HepG2 (cell line): Measurements from ENCODE around the gene GATAD2B. TPM values are rescaled to one million over a fixed set of nuclear protein-coding genes. Genes with fewer than 3 reads are reported as not detected.

Source experiments
- ASH2L ChIP-seq: fragments of 300-600, 200-600 bp; sonication (generic); IDR thresholded peaks from 2 replicates; pipeline ENCODE4 v1.7.0; 2017; ENCODE audit warnings: low read depth, mild to moderate bottlenecking, moderate library complexity, mixed read lengths, low read length; ENCODE audit not compliant: insufficient read length
- CHCHD3 ChIP-seq: sonication (generic); formaldehyde crosslinking; IDR thresholded peaks from 2 replicates; pipeline ENCODE4 v1.8.0; 2022; ENCODE audit warnings: mild to moderate bottlenecking, missing genetic modification reagents, moderate library complexity
- DPF2 ChIP-seq: sonication (generic); formaldehyde crosslinking; IDR thresholded peaks from 2 replicates; pipeline ENCODE4 v1.4.0; 2020; ENCODE audit warnings: mild to moderate bottlenecking, low read depth, missing genetic modification reagents, borderline replicate concordance
- FOXA1 ChIP-seq, 2 experiments: fragments of 450-650 bp in 1 of 2; sonication (generic) in 1 of 2; formaldehyde crosslinking in 1 of 2; IDR thresholded peaks; 2 replicates each; pipeline versions ENCODE4 v1.4.0 to v1.6.1; 2016 to 2020; ENCODE audit warnings: missing genetic modification reagents in 1 of 2
- HMG20B ChIP-seq: conservative IDR thresholded peaks from 2 replicates; pipeline ENCODE4 v1.6.1; 2016; ENCODE audit warnings: missing genetic modification reagents, missing compliant biosample characterization
- KDM3A ChIP-seq: IDR thresholded peaks from 2 replicates; pipeline ENCODE4 v1.6.1; 2018; ENCODE audit warnings: low read depth, missing compliant biosample characterization
- MIXL1 ChIP-seq: IDR thresholded peaks from 2 replicates; pipeline ENCODE4 v1.6.1; 2016
- MXD4 ChIP-seq: IDR thresholded peaks from 2 replicates; pipeline ENCODE4 v1.6.1; 2016; ENCODE audit warnings: mild to moderate bottlenecking, missing biosample characterization, missing genetic modification reagents
- NFKBIZ ChIP-seq: IDR thresholded peaks from 2 replicates; pipeline ENCODE4 v1.6.1; 2018; ENCODE audit warnings: missing genetic modification reagents, missing compliant biosample characterization
- SIX4 ChIP-seq: sonication (generic); formaldehyde crosslinking; IDR thresholded peaks from 2 replicates; pipeline ENCODE4 v1.4.0; 2020; ENCODE audit warnings: missing genetic modification reagents
- SP1 ChIP-seq, 2 experiments: fragments of 450-650 bp in 1 of 2; sonication (generic) in 1 of 2; formaldehyde crosslinking in 1 of 2; IDR thresholded peaks; 2 replicates each; pipeline versions ENCODE4 v1.4.0 to v1.6.1; 2016 to 2020; ENCODE audit warnings: missing genetic modification reagents in 1 of 2
- XRCC5 ChIP-seq: fragments of 200-400 bp; formaldehyde crosslinking; optimal IDR thresholded peaks from 2 replicates; pipeline ENCODE3; 2017; ENCODE audit warnings: mild to moderate bottlenecking, low read length
- ZNF101 ChIP-seq: sonication (generic); formaldehyde crosslinking; IDR thresholded peaks from 2 replicates; pipeline ENCODE4 v1.4.0; 2020; ENCODE audit warnings: mild to moderate bottlenecking, low read depth, missing genetic modification reagents, borderline replicate concordance
- ZNF766 ChIP-seq: sonication (generic); formaldehyde crosslinking; IDR thresholded peaks from 2 replicates; pipeline ENCODE4 v1.5.0; 2020; ENCODE audit warnings: missing genetic modification reagents, borderline replicate concordance
- polyA plus RNA-seq, 8 experiments: library from polyadenylated mRNA; depleted of rRNA in 3 of 8; stranded (reverse) in 7 of 8; unstranded in 1 of 8; fragments of >200 nt; fragmentation: Illumina TruSeq in 4 of 8; extraction: Trizol in 4 of 8; gene quantifications; 2 replicates each; pipeline versions ENCODE4 v1.2.1 to v1.2.3, GENCODE V29; 2011 to 2016; ENCODE audit warnings: low read depth in 4 of 8, missing spikeins in 1 of 8, mixed read lengths in 1 of 8; ENCODE audit not compliant: insufficient read depth in 1 of 8
- total RNA-seq, 5 experiments: library from RNA; depleted of rRNA; stranded (reverse); fragments of >200 nt; fragmentation: Illumina TruSeq; extraction: Trizol; gene quantifications; 2 replicates each; pipeline ENCODE4 v1.2.3, GENCODE V29; 2016; ENCODE audit warnings: low read depth in 1 of 5
- TF ChIP-seq, protein P1 (sequence below): sonication (generic); formaldehyde crosslinking; conservative IDR thresholded peaks from 2 replicates; pipeline ENCODE4 v1.8.0; 2022; ENCODE audit warnings: low read depth, missing genetic modification reagents
- TF ChIP-seq, protein P2 (sequence below): sonication (generic); formaldehyde crosslinking; conservative IDR thresholded peaks from 2 replicates; pipeline ENCODE4 v1.8.1; 2023; ENCODE audit warnings: missing genetic modification reagents
- TF ChIP-seq, protein P3 (sequence below): IDR thresholded peaks from 2 replicates; pipeline ENCODE4 v1.6.1; 2016; ENCODE audit warnings: low read depth

Gene GATAD2B
- total and polyA plus RNA-seq, 2 of the 13 experiments (the other 11 are each of a cell fraction or from before 2014, with no cell fraction given) = 3.2 to 5.2 TPM

DNA sequence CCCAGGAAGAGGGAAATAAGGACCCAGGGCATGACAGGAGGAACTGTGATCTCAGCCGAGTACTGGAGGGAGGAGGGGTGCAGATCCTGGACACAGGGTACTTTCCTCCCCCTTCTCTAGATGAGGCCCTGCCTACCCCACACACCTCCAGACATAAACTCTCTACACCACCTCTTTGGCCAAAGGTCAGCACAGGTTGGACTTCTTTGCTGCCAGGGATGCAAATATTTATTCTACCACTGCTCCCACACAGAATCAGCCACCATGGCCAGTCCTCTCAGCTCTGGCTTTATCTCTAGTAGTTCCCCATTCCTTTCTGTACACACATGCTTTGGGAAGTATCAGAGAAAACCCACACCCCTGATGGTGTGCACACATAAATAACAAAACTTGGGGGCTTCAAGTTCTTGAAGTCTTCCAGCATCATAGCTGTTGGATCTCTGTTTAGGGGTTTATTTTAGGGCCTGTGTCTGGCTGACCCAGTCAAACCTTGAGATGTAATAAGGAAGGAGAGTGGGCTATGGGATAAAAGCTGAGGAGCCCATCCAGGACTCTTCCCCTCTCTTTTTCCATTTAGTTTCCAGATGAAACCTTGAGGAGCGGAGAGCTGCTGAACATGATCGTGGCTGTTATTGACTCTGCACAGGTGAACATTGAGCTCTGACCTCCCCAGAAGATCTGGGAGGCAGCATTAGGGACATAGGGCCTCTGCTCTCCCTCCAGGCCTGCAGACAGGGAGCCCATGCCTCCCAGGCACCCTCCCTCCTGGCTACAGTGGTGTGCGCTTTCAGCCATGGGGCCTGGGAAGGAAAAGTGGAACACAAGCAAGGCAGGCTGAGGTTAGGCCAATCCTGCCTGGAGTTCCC is 154.2 kb downstream of the GATAD2B start (continued):
- TF ChIP-seq ZNF766 (peak; percentile 22; the same call in 1 of the 2 replicates), CHCHD3 (CRISPR knock-in tag) (no peak), SP1 (IDR thresholded peaks at IDR 0.05) (no peak), SP1 (CRISPR knock-in tag; IDR thresholded peaks at IDR 0.05) (0 out of 2 replicates have a peak, but pooled peaks have one; percentile 3), ZNF101 (CRISPR knock-in tag) (no peak), NFKBIZ (no peak), XRCC5 (peak; percentile 31), MIXL1 (CRISPR knock-in tag) (no peak; the same call in 1 of the 2 replicates), MXD4 (CRISPR knock-in tag) (peak; percentile 29; the same call in 1 of the 2 replicates), ASH2L (peak; percentile 76), HMG20B (CRISPR knock-in tag) (0 out of 2 replicates have a peak, but pooled peaks have one; percentile 30), KDM3A (CRISPR knock-in tag) (no peak), FOXA1 (IDR thresholded peaks at IDR 0.05) (no peak), FOXA1 (CRISPR knock-in tag; IDR thresholded peaks at IDR 0.05) (peak; percentile 65), SIX4 (0 out of 2 replicates have a peak, but pooled peaks have one; percentile 12), DPF2 (CRISPR knock-in tag) (peak; percentile 75; the same call in 1 of the 2 replicates)
- TF ChIP-seq, protein P1, sequence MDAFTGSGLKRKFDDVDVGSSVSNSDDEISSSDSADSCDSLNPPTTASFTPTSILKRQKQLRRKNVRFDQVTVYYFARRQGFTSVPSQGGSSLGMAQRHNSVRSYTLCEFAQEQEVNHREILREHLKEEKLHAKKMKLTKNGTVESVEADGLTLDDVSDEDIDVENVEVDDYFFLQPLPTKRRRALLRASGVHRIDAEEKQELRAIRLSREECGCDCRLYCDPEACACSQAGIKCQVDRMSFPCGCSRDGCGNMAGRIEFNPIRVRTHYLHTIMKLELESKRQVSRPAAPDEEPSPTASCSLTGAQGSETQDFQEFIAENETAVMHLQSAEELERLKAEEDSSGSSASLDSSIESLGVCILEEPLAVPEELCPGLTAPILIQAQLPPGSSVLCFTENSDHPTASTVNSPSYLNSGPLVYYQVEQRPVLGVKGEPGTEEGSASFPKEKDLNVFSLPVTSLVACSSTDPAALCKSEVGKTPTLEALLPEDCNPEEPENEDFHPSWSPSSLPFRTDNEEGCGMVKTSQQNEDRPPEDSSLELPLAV = no peak
- TF ChIP-seq, protein P2, sequence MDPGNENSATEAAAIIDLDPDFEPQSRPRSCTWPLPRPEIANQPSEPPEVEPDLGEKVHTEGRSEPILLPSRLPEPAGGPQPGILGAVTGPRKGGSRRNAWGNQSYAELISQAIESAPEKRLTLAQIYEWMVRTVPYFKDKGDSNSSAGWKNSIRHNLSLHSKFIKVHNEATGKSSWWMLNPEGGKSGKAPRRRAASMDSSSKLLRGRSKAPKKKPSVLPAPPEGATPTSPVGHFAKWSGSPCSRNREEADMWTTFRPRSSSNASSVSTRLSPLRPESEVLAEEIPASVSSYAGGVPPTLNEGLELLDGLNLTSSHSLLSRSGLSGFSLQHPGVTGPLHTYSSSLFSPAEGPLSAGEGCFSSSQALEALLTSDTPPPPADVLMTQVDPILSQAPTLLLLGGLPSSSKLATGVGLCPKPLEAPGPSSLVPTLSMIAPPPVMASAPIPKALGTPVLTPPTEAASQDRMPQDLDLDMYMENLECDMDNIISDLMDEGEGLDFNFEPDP (CRISPR knock-in tag) = no peak
- TF ChIP-seq, protein P3, sequence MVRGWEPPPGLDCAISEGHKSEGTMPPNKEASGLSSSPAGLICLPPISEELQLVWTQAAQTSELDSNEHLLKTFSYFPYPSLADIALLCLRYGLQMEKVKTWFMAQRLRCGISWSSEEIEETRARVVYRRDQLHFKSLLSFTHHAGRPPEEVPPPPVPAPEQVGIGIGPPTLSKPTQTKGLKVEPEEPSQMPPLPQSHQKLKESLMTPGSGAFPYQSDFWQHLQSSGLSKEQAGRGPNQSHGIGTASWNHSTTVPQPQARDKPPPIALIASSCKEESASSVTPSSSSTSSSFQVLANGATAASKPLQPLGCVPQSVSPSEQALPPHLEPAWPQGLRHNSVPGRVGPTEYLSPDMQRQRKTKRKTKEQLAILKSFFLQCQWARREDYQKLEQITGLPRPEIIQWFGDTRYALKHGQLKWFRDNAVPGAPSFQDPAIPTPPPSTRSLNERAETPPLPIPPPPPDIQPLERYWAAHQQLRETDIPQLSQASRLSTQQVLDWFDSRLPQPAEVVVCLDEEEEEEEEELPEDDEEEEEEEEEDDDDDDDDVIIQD (CRISPR knock-in tag) = no peak
